Activated CD8-positive, alpha-beta memory T cell treated with anti-CD3 and anti-CD28 coated beads for 24 hours (primary cell): ENCODE measurements around the gene HPS4.

Experiments
- DNase-seq: peaks from one replicate; pipeline ENCODE4 v3.0.0-alpha.2; 2020

The HPS4 gene

GRCh38 chr22:26463101-26463661 lies 20.4 kb downstream of the HPS4 start:
- no peak for DNase-seq

- no peak for DNase-seq
Measured at GRCh38 chr22:26462641-26463040, 20.9 kb downstream of the HPS4 start.

DNA sequence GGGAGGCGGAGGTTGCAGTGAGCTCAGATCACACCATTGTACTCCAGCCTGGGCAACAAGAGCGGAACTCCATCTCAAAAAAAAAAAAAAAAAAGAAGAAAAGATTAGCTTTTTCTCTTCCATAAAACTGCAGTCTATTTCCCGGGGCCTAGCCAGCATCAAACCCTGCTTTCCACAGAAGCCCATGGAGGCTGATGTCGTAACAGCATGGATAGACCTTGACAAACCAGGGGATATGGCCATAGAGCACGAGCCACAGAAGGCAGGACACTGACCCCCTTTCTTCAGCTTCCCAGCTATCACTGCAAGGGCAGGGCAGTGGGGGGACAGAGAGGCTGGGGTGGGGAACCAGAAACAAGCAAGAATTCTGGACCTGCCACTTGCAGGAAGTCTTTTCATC lies 21.5 kb downstream of the HPS4 start:
- no peak for DNase-seq

GRCh38 chr22:26461188-26461810 lies 22.3 kb downstream of the HPS4 start:
- DNase-seq: peak; percentile 80

DNA sequence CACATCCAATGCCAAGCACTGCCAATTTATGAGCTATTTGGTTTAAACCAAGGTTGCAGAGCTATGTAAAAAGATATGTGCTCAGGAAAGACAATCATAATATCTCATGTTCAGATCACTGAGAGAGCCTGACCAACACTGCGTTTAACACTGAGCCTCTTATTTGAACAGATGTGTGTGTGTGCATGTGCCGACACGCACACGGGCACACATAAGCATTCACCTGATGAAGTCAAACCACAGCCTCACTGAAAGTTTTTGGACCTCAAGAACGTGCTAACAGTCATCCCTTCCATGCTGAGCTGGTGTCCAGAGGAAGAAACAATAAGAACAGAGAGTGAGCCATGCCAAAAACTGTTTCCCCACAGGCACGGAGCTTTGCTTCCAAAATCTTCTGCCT lies 23.4 kb downstream of the HPS4 start:
- no peak for DNase-seq

- DNase-seq: no peak
Measured at GRCh38 chr22:26457661-26458272, 25.8 kb downstream of the HPS4 start.

DNA sequence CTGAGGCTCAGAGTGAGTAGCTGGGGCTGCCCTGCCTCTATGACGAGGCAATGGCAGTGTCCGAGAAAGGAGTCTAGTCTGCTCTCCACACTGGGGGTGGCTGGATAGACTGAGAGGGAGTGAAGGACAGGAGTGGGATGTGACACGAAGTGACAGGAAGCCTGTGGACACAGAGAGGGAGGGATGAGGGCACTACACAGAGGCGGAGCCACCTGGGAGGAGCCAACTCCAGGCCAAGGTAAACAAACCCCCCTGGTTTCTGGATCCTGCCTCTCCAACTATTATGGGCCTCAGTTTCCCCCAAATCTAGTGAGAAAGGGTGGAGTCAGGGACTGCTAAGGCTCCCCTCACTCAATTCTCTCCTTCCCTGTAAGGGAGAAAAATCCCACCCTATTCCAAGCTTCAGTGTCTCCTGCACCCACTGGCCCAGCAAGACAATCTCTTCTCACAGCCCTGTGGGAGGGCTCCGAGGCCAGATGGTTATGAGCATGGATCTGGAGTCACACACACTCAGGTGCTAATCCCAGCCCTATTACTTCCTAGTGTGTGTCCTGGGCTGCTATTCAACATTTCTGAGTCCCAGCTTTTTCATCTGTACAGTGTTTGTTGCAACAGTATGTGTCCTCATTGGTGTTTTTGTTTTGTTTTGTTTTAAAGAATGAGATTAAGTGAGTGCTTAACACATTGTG lies 29.6 kb downstream of the HPS4 start:
- DNase-seq: no peak

GRCh38 chr22:26453216-26453615 lies 30.4 kb downstream of the HPS4 start:
- DNase-seq: no peak

DNA sequence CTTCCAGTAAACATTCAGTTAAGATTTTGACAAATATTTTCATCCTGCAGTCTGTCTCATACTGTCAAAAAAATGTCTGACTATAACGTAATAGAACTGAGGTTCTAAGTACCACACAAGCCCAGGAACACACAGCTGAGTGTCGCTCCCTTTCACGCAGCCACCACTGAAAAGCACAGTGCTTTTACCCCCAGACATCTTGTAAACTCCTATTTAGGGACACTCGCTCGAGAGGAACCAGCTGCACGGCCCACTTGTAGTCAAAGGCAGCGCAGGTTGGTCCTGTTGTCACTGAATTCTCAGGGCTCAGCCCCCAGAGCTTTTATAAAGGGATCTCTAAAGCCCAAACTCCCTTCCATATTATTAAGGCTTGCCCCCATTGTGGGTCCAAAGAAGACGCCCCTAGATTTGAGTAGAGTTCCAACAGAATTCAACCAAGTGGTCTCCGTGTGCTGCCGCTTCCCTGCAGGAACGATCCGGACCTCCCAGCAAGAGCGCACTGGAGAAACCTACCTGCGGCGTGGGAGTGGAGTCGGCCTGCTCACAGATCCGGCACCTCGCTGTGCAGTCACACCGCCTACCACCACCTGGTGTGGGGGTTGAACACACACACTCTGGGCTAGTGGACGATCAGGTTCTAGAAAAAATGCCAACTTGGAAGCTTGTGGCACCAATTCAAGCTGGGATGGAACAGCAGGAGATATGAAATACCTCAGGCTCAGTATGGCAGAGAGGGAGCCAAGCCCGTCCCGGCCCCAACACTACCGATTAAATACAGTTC lies 31.2 kb downstream of the HPS4 start:
- DNase-seq: no peak

DNA sequence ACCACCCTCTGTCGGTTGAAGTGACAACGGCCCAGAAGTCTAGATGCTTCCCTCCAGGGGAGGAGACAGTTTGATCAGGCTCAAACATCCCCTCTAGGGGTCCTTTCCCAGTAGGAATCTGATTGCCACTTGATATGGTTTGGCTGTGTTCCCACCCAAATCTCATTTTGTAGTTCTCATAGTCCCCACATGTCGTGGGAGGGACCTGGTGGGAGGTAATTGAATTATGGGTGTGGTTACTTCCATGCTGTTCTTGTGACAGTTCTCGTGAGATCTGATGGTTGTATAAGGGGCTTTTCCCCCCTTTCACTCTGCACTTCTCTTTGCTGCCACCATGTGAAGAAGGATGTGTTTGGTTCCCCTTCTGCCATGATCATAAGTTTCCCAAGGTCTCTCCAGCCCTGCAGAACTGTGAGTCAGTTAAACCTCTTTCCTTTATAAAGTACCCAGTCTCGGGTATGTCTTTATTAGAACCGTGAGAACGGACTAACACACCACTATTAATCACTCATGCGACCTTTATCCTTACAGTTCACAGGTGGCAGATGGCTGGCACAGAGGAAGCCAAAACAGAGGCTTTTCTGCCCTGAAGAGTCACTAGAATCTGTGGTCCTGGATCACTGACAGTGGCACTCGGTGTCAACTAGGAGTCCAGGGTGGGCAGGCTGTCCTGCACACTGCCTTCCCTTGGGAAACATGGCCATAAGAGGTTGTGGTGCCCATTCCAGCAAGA lies 33.0 kb downstream of the HPS4 start:
- DNase-seq: no peak

DNA sequence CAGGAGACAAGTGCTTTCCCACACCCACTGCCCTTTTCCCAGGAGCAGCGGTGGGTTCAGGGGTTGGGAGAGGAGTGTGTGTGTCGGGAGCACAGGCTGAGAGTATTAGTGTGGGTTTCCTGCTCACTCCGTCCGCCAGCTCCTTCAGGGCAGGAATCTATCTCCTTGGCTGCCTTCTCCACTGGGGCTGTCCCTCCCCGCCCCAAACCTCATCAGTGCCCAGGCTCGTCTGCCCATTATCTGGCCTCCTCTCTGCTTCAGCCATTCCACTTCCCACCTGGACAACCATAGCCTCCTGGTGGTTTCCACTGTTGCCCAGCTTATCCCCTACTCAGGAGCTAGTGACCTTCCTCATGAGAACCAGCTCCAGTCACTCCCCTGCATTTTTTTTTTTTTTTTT lies 34.6 kb downstream of the HPS4 start:
- DNase-seq: no peak

- no peak for DNase-seq
Measured at GRCh38 chr22:26448334-26448733, 35.2 kb downstream of the HPS4 start.

DNA sequence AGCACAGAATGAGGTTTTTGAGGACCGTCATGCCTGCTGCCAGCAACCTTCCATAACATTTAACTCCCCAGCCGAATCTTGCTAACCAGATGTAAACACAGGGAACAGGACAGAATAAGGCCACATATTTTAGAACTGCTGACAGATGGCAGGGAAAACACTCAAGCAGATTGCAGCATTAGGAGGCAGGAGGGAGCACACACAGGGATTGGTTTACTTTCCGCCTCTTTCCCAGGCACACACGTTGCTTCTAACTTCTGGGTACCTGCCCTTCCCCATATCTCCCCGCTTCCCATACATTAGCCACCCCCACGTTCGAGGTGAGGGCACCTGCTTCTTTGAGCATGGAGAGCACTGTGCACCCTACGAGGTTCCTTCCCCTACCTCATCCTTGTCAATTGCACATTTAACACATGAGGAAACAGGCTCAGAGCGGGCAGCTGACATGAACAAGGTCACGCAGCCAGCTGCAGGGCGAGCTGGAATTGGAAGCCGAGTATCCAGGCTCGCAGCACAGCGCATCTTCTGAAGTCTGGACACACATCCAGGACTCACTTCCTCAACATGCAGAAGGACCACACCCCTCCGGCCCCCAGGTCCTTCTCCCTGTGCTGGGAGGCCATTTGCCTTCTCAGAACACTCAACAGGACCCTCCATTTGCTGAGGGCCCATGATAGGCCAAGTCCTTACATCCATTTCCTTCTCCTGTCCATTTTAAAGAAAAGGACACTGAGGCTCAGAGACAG lies 35.8 kb downstream of the HPS4 start:
- no peak for DNase-seq

- DNase-seq: no peak
Measured at GRCh38 chr22:26446808-26447515, 36.6 kb downstream of the HPS4 start.

DNA sequence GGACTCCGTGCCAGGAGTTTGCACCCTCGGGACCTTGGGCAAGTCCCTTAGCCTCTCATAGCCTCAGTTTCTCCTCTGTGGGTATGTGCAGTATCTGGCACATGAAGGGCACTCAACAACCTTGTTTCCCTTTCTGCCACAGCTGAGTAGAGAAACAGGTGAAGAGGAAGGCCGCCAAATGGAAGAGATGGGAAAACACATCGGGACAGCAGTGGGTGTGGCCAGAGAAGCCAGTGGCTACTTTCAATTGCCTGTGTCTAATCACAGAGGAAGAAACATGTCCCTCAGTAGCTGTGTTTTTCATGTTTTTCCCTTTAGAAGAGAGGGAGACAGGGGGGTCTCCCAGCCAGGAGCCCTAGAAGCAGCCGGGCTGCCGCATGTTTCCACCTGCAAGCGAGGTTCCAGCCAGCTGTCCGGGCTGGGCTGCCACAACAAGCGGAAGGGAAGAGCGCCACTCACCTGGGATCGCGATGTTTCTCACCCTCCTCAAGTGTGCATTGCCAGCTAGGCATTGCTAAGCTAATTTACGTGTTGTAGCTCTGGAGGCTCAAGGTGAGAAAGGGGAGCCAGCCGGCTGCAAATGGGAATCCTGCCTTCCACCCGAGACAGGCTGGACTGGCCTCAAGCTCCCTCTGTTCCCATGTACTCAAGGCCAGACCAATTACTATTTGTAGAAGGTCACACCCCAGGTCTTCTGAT lies 37.9 kb downstream of the HPS4 start:
- DNase-seq: no peak

GRCh38 chr22:26444777-26445176 lies 38.8 kb downstream of the HPS4 start:
- DNase-seq: no peak

DNA sequence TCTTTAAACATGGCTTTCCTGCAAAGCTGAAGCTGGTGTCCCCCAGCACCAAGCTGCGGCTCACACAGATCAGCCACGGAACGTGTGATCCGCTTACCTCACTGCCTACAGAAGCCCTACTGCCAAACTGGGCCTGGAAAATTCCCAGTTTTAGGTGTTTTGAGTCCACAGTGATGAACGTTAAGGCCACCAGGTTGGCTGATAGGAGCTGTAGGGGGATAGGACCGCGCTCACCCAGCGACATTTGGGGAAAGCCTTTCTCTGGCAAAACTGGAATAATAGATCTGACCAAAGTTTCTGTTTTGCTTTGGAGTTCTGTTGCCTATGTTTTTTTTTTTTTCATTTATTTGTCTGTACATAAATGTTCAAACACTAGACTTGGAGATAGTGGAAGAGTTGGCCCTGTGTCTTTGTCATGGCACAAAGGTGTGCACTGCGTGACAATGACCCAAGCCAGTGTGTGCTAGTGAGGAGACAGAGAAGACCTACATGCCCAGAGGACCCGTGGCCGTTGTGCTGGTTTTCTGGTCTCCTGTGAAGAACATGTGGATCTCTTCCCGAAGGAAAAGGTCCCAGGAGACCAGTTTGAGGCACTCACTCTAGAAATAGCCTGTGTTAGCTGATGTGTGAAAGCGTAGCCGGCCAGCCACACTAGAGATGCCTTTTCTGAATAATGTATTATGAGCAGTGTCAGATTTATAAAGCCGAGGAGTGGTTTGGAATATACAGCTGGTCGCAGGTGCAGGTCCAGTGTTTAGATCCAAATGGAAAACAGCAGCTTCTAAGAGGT lies 39.5 kb downstream of the HPS4 start:
- no peak for DNase-seq

- no peak for DNase-seq
Measured at GRCh38 chr22:26442086-26442756, 41.4 kb downstream of the HPS4 start.

DNA sequence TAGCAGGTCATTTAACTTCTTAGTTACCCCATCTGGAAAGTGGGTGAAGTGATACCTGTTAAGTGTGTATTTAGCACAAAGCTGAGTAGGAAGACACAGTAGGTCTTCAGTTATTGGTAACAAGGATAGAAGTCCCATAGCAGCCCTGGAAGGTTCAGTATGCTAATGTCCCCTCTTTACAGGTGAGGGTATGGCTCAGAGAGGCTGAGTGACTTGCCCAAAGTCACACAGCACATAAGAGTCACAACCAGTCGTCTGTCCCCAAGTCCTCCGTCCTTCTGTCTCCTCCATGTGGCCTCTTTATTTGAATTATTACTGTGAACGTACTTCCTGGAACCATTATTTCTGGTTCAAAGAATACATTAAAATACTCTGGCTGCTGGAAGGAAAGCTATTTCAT lies 44.0 kb downstream of the HPS4 start:
- no peak for DNase-seq
